GM13976 (cell line): ENCODE measurements around the gene JSRP1.

ENCODE experiments used
- DNase-seq: peaks from one replicate; pipeline ENCODE4 v3.0.0; 2012; ENCODE audit warnings: low spot score
- in situ Hi-C: fragments of 300-500 bp; cut with MboI; formaldehyde crosslinking; loops from one replicate; pipeline ENCODE4 v1.12.0; 2022; ENCODE audit warnings: low sequenced_read_pairs, mixed read lengths, inconsistent platforms; ENCODE audit not compliant: unreplicated experiment
- TF ChIP-seq, protein P1 (sequence below): IDR thresholded peaks from 2 replicates; pipeline ENCODE4 v1.5.1; 2012; ENCODE audit warnings: borderline replicate concordance, mild to moderate bottlenecking; ENCODE audit not compliant: insufficient read depth; ENCODE audit errors: extremely low read depth, missing control alignments, control extremely low read depth

The JSRP1 gene

DNA sequence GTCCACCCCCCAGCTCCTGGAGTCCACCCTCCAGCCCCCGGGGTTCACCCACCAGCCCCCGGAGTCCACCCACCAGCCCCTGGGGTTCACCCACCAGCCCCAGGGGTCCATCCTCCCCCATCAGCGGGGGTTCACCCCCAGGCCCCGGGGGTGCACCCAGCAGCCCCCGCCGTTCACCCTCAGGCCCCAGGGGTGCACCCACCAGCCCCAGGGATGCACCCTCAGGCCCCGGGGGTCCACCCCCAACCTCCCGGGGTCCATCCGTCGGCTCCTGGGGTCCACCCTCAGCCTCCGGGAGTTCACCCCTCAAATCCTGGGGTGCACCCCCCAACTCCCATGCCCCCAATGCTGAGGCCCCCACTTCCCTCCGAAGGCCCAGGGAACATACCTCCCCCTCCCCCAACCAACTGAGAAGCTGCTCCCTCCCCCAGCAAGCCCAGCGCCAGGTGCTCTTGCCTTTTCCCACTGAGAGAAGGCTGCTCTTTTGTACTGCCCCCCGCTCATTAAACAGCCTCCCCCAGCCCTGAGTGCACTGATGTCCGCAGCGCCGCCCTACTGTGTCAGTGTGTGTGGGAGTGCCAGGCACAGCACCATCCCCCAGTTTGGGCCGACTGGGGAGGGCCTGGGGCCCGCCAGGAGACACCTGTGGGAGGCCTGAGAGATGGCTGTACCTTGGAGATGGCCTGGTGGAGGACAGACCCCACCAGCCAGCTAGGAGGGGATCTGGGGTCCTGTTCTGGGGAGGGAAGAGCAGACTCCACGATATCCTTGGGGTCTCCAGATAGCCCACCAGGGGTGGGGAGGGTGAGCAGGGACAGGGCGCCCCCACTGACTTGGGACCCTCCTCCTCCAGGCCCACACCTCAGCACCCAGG lies 7.8 kb downstream of the JSRP1 start:
- in situ Hi-C loops: no loop called here
- TF ChIP-seq, protein P1, sequence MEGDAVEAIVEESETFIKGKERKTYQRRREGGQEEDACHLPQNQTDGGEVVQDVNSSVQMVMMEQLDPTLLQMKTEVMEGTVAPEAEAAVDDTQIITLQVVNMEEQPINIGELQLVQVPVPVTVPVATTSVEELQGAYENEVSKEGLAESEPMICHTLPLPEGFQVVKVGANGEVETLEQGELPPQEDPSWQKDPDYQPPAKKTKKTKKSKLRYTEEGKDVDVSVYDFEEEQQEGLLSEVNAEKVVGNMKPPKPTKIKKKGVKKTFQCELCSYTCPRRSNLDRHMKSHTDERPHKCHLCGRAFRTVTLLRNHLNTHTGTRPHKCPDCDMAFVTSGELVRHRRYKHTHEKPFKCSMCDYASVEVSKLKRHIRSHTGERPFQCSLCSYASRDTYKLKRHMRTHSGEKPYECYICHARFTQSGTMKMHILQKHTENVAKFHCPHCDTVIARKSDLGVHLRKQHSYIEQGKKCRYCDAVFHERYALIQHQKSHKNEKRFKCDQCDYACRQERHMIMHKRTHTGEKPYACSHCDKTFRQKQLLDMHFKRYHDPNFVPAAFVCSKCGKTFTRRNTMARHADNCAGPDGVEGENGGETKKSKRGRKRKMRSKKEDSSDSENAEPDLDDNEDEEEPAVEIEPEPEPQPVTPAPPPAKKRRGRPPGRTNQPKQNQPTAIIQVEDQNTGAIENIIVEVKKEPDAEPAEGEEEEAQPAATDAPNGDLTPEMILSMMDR: no peak
- no peak for DNase-seq

DNA sequence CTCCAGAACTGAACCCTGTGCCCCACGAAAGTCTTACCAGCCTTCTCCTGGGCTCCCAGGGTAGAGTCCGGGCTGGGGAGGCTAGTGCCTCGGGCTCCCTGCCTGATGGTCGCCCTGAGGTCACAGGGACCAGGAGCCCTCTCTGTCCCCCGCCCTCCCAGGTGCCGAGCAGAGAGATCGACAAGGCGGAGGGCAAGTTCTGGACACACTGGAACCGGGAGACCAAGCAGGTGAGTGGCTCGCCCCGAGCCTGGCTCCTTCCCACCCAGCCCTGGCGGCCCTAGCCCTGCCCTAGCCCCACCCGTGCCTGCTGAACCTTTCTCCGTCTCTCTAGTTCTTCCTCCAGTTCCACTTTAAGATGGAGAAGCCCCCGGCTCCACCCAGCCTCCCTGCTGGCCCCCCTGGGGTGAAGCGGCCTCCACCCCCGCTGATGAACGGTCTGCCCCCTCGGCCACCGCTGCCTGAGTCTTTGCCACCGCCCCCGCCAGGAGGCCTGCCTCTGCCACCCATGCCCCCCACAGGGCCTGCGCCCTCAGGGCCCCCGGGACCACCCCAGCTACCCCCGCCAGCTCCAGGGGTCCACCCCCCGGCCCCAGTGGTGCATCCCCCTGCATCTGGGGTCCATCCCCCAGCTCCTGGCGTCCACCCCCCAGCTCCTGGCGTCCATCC lies 8.7 kb downstream of the JSRP1 start:
- in situ Hi-C loops: no loop called here
- DNase-seq: no peak
- TF ChIP-seq, protein P1: no peak

DNA sequence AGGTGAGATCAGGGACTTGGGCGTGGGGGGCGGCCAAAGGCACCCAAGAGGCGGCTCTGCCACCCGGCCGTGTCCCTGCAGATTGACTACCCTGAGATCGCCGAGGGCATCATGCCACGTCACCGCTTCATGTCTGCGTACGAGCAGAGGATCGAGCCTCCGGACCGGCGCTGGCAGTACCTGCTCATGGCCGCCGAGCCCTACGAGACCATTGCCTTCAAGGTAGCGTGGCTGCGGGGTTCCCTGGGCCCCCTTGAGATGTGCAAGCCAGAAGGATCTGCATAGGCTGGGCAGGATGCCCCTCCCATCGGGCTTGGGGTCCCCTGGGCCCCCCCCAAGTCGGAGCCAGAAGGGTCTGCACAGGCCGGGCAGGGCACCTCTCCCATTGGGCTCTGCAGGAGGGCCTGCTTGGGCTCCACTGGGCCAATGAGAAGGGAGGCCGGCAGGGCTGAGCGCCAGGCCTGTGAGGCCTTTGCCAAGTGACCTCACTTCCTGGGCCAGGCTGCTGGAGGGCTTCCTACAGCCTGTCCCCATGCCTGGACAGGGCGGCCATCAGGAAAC lies 9.3 kb downstream of the JSRP1 start:
- no peak for DNase-seq
- TF ChIP-seq, protein P1: no peak
- in situ Hi-C loops: no loop called here

DNA sequence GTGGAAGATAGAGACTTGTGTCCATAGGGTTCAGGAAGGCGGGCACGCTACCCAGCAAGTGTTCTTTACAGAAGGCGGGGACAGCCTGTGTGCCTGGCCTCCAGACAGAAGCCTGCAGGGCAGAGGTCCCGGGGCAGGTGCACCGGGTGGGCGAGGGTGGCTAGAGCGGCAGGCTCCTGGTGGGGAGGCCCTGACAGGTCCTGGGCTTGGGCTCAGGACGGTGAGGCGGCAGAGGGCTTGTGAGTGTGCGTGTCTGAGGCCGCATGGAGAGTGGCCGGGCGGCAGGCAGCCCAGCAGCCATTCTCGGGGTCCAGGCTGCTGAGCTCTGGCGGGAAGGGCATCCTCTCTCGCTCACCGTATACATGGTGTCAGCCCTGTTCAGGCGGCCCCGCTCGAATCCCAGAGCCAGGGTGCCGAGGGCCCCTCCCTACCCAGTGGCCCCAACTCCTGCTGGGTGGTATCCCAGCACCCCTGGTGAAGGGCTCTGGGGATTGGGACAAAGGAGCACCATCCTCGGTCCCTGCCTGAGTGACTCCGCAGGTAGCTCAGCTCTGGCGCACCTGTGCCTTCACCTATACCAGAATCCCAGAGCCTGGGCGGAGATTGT lies 10.1 kb downstream of the JSRP1 start:
- TF ChIP-seq, protein P1: no peak
- no peak for DNase-seq
- in situ Hi-C loops: no loop called here

DNA sequence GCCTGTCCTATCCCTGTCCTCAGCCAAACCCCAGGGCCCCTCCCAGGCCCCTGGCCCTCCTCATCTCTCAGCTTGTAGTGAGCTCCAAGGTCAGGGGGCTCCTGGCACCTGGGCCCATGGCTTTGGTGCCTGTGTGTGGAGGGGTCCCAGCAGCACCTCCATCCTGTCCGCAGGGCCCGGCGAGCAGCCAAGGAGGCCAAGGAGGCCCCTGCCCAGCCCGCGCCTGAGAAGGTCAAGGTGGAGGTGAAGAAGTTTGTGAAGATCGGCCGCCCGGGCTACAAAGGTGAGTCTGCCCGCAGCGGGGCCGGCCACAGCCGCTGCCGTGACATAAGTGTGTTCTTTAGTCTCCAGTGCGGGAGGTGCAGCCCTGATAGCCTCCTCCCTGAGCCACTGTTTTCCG lies 10.9 kb downstream of the JSRP1 start:
- no peak for DNase-seq
- in situ Hi-C loops: no loop called here
- TF ChIP-seq, protein P1: no peak

DNA sequence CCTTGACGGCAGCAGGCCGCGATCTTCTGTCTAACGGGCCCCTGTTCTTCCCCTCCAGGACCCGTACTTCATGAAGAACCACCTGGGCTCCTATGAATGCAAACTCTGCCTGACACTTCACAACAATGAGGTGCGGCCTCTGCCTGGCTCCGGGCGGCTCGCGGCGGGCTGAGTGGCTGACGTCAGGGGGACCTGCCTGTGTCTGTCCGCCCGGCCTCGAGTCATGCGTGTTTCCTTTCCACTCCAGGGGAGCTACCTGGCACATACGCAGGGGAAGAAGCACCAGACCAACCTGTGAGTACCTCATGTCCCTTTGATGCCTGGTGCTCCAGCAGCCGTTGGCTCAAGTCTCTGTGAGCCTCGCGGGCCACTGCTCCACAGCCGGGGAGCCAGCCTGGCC lies 11.7 kb downstream of the JSRP1 start:
- TF ChIP-seq, protein P1: no peak
- in situ Hi-C loops: no loop called here
- DNase-seq: no peak
